Osteoblast (primary cell): ENCODE measurements around the gene GSTA4. TPM values are rescaled to one million over a fixed set of nuclear protein-coding genes. Genes with fewer than 3 reads are reported as not detected.

Experiments used
- DNase-seq: peaks from one replicate; pipeline ENCODE4 v3.0.0; 2011; ENCODE audit warnings: low spot score, mixed read lengths; ENCODE audit not compliant: insufficient read length; ENCODE audit errors: missing footprints
- H2AFZ ChIP-seq: 2 replicates; pipeline ENCODE4 v1.6.0; 2011; ENCODE audit warnings: mild to moderate bottlenecking, low read length
- H3K27ac ChIP-seq: 2 replicates; pipeline ENCODE4 v1.5.1; 2011; ENCODE audit warnings: mild to moderate bottlenecking, low read depth, low read length, moderate library complexity
- H3K27me3 ChIP-seq: 2 replicates; pipeline ENCODE4 v1.6.0; 2012; ENCODE audit warnings: mild to moderate bottlenecking, control low read depth, inconsistent platforms, low read length, moderate library complexity; ENCODE audit not compliant: insufficient read depth
- H3K36me3 ChIP-seq: 2 replicates; pipeline ENCODE4 v1.5.1; 2011; ENCODE audit warnings: mild to moderate bottlenecking, low read length, control low read depth, moderate library complexity; ENCODE audit not compliant: insufficient read depth
- H3K4me1 ChIP-seq: 2 replicates; pipeline ENCODE4 v1.5.1; 2011; ENCODE audit warnings: mild to moderate bottlenecking, low read length, control low read depth, moderate library complexity; ENCODE audit not compliant: insufficient read depth
- H3K4me2 ChIP-seq: 2 replicates; pipeline ENCODE4 v1.6.0; 2011; ENCODE audit warnings: mild to moderate bottlenecking, low read length; ENCODE audit not compliant: insufficient read depth
- H3K4me3 ChIP-seq: fragments of 200-600 bp; sonication (generic); 3 replicates; pipeline ENCODE4 v1.5.1; 2012; ENCODE audit warnings: mild to moderate bottlenecking, low read length, inconsistent platforms; ENCODE audit not compliant: insufficient read depth
- H3K79me2 ChIP-seq: 2 replicates; pipeline ENCODE4 v1.6.0; 2012; ENCODE audit warnings: mild to moderate bottlenecking, low read length, control low read depth, inconsistent platforms; ENCODE audit not compliant: insufficient read depth
- H3K9me3 ChIP-seq: 2 replicates; pipeline ENCODE4 v1.5.1; 2011; ENCODE audit warnings: low read depth, low read length, control low read depth
- H4K20me1 ChIP-seq: 2 replicates; pipeline ENCODE4 v1.6.0; 2012; ENCODE audit warnings: mild to moderate bottlenecking, low read length, control low read depth; ENCODE audit not compliant: insufficient read depth
- CTCF ChIP-seq: IDR thresholded peaks from 2 replicates; pipeline ENCODE4 v1.5.1; 2011; ENCODE audit warnings: mild to moderate bottlenecking, low read depth, low read length, moderate library complexity; ENCODE audit errors: extremely low read depth
- total RNA-seq: library from RNA; depleted of rRNA; stranded (reverse); fragments of >200 nt; gene quantifications from 2 replicates; pipeline ENCODE4 v1.2.3, GENCODE V29; 2012

The GSTA4 gene
- total RNA-seq, 1 donor, result 36.2 TPM

DNA sequence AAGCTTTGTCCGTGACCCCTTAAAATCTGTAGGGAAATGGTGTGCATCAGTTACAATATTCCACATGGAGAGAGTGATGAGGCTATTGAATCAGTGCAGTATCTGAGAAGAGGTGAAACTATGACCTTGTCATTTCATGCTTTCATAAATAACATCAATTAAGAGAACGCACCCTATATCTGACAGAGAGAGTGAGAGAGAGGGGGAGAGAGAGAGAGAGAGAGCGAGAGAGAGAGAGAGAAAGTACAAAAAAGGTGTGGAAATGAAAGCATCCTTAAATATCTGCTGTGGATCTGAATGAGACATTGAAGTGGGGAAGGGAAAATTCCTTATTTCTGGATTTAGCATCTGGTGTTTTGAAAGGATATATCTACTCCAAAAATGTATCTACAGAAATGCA, 12.4 kb downstream of the GSTA4 start:
- H3K4me2 ChIP-seq, result no peak overlapping the region
- no peaks in the 10 kb centered on the region for H3K79me2 ChIP-seq
- TF ChIP-seq CTCF, result no peak
- no peak overlapping the region for H3K4me3 ChIP-seq
- no peak overlapping the region for H3K27ac ChIP-seq
- H3K9me3 ChIP-seq, result no peaks in the 10 kb centered on the region
- no peak overlapping the region for H2AFZ ChIP-seq
- H3K36me3 ChIP-seq, result peaks cover 49% of the 10 kb centered on the region
- peaks cover 3% of the 10 kb centered on the region for H4K20me1 ChIP-seq
- H3K4me1 ChIP-seq, result no peaks in the 10 kb centered on the region
- no peak for DNase-seq
- H3K27me3 ChIP-seq, result no peaks in the 10 kb centered on the region

- Histone ChIP-seq H3K27me3 (no peaks in the 10 kb centered on the region), H3K4me3 (no peak overlapping the region), H3K9me3 (no peaks in the 10 kb centered on the region), H3K79me2 (no peaks in the 10 kb centered on the region), H2AFZ (no peak overlapping the region), H3K36me3 (peaks cover 45% of the 10 kb centered on the region), H3K4me1 (no peaks in the 10 kb centered on the region), H3K27ac (no peak overlapping the region), H3K4me2 (no peak overlapping the region), H4K20me1 (peaks cover 3% of the 10 kb centered on the region)
- no peak for TF ChIP-seq CTCF
- no peak for DNase-seq
Observed at GRCh38 chr6:52981222-52981900, 13.7 kb downstream of the GSTA4 start.

GRCh38 chr6:52976591-52977035, 18.5 kb downstream of the GSTA4 start:
- H3K4me3 ChIP-seq, result no peak overlapping the region

More at GRCh38 chr6:52976591-52977035, 18.5 kb downstream of the GSTA4 start:
- no peaks in the 10 kb centered on the region for H3K36me3 ChIP-seq
- no peaks in the 10 kb centered on the region for H4K20me1 ChIP-seq
- DNase-seq, result no peak
- no peak overlapping the region for H3K27ac ChIP-seq
- H2AFZ ChIP-seq, result no peak overlapping the region
- no peak overlapping the region for H3K4me2 ChIP-seq
- H3K4me1 ChIP-seq, result no peaks in the 10 kb centered on the region
- H3K9me3 ChIP-seq, result no peaks in the 10 kb centered on the region
- H3K79me2 ChIP-seq, result no peaks in the 10 kb centered on the region
- H3K27me3 ChIP-seq, result no peaks in the 10 kb centered on the region
- no peak for TF ChIP-seq CTCF
